HG02642 (cell line): Measurements from ENCODE around the gene CSTF1.

Source experiments
- ATAC-seq: cut with Tn5 transposase; IDR thresholded peaks from one replicate; pipeline ENCODE4 v1.9.1; 2021; ENCODE audit warnings: mild to moderate bottlenecking; ENCODE audit not compliant: unreplicated experiment, poor library complexity

The CSTF1 gene

DNA sequence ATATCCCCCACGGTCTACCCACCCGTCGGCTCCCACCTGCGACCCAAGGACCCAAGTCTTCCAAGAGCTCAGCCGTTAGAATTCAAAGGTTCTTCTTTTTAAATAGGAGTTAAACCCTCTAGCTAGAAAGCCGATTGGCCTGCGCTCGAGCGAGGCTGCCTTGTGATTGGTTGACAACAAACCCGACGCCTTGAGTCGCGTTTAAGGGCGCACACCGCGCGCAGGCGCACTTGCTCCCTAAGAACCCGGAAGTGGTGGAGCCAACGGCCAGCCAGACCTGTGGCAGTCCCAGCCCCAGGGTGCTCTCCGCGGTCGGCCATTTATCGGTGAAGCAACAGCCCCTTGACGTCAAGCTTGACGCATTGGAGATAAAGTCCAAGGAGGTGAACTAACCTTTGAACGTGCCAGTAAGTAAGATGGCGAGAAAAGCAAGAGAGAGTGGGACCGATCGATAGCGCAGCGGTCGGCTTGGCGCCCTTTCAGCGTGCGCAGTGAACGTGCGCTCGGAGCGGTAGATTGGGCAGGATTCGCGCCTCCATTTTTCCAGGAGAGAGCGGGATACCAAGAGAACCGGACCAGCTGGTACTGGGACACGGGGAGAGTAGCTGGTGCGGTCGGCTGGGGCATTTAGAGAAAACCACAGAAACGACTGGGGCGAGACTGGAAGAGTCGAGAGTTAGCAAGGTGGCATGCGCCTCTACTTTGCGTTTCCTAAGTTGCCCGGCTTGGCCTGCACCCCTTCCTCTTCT lies at the start of gene CSTF1, which contains the start of gene AURKA:
CSTF1 (plus strand) TSS at position 514 of the 749 bp plus-strand sequence. CDS start 2,908 bp downstream, outside the sequence.
AURKA (minus strand) TSS at position 84 of the 749 bp plus-strand sequence. CDS start 4,018 bp downstream, outside the sequence.
- peak; percentile 95 for ATAC-seq

DNA sequence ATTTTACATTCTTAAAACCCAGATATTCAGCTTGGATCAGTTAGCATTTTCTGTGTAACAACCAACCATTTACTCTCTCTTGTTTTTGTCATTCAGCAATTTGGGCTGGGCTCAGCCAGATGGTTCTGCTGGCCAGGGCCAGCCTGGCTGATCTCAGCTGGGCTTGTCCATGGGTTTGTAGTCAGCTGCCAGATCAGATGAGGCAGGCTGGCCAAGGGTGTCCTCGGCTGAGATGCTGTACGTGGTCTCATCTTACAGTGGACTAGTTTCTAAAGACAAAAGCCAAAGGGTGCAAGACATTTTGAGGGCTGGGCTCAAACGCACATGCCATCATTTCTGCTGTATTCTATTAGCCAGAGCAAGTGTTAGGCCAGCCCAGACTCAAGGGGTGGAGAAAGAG lies 49.7 kb upstream of the CSTF1 start:
- ATAC-seq: no peak

DNA sequence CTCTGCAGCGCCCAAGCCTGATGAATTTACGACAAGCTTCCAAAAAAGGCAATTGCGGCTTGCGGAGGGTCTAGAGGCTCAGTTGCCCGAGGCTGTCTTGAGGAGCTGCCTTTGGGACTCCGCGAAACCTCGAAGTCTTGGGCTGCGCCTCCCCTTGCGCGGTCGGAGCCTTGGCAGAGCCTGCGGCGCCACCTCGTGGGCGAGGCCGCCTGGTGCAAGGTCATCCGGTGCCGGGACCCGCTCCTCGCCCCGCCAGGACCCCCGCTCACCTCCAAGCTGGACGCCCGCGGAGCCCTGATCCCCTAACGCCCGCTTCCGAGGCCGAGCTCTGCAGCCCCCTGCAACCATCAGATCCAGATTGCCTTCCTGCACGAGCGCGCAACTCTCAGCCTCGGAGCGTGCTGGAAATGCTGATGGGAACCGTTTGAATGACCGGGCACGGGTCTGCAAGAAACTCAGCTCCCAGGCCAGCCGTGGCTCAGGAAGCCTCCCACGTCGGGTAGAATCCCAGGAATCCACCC lies 48.5 kb upstream of the CSTF1 start:
- ATAC-seq: peak; percentile 64

DNA sequence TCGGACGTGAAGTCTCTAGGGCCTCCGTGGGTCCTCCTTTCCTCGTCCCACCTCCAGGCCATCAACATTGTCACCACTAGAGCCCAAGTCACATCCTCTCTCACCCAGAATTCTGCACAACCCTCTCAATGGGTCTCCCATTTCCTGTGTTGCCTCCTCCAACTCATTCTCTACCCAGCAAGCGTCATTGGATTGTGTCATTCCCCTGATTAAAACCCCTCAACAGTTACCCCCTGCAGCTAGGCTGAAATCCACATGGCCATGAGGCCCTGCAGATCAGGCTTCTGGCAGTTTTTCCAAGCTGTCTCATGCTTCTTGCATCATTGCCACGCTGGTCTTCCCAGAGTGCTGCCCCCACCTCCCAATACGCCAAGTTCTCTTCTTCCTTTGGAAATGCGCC lies 46.5 kb upstream of the CSTF1 start:
- ATAC-seq: no peak

DNA sequence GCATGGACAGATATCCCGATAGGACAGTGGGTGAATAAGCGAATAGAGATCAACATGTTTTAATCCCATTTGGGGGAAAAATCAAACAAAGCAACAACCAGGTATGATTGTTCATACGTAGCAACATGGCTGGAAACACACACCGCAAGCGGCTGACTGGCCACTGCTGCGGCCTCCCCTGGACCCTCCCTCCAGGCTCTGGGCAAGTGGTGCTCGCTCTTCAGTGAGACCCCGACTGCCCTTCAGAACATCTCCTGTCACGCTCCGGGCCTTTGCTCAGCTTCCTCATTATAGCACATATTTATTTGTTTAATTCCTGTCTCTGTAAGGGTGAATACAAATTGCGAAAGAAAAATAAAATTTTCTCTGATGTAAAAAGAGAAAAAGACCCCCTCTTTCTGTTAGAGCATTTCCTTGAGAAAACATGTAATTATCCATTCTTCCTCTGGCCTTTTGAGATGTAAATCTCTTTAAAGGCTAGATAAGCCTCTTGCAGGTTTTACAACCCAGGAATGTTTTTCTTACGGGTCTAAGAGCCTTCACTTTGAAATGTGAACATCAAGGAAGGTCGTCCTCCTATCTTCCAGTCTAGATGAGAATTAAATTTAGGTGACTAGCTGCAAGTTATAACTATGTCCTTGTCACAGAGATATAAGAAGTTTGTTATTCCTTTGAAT lies 44.7 kb upstream of the CSTF1 start:
- ATAC-seq: no peak

DNA sequence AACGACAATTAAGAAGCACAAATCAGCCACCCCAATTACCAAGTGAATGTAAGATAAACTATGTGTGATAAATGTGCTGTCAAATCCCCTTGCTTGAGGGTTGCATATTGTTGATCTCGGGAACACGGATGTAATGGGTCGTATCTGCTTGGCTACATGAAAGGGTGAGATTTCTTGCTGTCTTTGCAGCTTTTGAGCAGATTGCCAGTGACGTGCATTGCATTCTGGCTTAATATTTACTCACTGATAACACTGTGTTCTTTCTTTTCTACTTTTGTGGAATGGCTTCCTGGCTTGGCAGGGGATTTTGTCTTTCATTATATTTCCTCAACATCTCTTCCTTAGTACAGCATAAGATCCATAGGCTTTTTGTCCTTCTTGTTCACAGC lies 44.1 kb upstream of the CSTF1 start:
- no peak for ATAC-seq

DNA sequence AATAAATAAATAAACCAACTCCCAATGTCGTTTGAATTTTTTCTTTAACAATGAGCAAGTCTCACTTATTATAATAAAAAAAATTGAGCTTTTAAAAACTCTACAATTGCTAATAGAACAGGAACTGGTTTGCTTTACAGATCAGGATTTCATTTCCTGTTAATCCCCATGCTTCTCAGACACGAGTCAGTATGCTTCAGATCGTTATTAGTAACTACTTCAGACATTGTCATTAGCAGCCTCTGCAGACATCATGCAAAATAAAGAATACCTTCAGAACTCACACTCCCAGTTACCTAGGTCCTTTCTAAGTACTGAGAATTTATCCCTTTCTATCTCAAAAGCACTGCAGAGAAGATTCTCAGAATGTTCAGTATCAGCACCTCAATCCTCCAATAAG lies 43.7 kb upstream of the CSTF1 start:
- ATAC-seq: no peak

DNA sequence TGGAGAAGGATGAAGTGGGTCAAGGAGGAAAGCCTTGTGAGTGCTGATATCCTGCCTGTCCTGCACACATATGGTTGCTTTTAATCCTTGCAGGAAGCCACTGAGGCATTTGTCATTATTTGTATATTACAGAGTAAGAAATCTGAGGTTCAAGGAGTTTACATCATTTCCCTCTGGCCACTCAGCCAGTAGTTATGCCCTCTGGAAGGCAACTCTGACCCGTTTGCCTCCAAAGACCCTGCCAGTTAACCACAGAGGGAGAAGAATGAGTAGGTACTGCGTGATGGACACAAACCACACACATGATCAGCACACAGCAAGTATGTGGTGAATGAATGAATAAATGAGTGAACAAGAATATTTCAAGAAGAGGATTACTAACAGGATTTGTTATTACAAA lies 41.6 kb upstream of the CSTF1 start:
- no peak for ATAC-seq

DNA sequence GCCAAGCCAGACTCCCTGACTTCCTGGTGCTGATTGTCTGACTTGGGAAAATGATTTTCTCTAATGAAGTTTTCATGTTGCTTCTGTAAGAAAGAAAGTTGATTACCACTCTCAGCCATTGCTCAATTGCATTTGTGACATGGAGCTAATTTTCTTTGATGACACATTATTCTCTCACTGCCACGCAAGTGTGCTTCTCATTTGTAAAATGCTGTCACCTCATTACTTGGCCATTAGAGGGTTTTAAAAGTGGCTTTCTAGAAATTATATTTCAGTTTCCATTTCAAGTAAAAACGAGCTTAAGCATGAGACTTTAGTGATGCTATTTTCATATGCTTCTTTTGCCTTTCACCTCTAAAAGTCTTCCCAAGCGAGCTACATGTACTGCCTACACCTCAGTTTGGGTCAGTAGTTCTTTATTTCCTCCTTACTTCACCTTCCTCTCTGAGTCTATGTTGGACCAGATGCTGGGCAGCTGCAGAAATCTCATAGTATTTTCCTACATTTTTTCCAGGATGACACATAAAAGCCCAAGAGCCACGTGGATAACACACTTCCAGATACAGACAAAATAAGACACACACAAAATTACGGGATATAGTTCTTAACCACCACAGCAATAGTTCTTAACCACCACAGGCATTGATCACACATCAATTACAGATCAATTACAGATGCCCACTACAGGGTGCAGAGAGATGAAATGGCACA lies 39.9 kb upstream of the CSTF1 start:
- ATAC-seq: no peak

DNA sequence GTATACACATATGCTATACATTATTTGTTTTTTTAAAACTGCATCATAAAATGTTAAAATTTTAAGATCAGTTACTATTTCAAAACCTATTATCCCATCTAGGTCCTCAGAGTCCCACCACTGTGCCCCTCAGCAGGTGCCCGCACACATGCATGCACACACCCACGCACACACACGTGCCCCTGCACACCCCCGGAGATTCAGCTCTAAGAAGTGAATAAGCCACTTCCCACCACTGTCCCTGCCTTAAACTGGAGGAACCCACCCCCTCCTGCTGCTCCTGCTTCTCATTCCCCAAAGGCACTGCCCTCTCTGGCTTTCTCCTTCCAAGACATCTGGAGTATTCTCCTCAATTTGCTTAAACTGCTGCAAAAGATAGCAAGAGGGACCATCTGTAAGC lies 39.1 kb upstream of the CSTF1 start:
- no peak for ATAC-seq

DNA sequence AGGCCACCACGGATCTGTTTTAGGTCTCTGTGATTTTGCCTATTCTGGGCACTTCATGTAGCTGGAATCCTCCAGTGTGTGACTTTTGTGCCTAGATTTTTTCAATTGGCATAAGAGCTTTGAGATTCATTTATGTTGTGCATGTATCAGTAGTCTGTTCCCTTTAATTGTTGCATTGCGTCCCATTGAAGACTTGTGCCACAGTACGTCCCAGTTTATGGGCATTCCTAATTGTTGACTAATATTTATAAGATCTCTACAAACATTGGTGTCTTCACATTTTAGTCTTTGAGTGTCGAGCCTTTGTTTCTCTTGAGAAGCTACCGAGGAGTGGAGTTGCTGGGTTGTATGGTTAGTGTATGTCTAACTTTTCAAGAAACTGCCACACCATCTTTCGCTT lies 34.4 kb upstream of the CSTF1 start:
- ATAC-seq: no peak

DNA sequence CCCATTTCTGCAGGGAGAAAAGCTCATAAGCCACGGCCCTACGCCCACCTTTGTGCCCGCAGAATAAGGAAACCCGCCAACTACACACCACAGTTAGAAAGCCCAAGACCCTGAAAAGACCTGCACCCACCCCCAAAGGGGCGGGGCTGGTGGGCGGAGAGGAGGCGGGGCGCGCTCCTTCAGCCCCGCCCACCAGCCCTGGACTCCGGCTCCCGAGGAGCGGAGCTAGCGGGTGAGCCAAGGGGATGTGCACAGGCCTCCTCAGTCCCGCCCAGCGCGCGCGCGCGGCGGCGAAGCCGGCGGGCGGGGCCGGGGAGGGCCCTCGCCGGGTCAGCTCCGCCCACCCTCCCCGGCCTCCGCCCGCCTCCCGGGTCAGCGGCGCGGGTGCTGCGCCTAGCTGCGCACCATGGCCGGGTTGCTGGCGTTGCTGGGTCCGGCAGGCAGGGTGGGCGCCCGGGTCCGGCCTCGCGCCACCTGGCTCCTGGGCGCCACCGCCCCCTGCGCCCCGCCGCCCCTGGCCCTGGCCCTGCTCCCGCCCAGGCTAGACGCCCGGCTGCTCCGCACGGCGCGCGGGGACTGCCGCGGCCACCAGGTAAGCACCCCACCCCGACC lies 33.7 kb upstream of the CSTF1 start, which contains the start of gene FAM210B:
FAM210B (plus strand) TSS at position 375 of the 612 bp plus-strand sequence; CDS start at position 407, 32 bp downstream.
- ATAC-seq: peak; percentile 95

DNA sequence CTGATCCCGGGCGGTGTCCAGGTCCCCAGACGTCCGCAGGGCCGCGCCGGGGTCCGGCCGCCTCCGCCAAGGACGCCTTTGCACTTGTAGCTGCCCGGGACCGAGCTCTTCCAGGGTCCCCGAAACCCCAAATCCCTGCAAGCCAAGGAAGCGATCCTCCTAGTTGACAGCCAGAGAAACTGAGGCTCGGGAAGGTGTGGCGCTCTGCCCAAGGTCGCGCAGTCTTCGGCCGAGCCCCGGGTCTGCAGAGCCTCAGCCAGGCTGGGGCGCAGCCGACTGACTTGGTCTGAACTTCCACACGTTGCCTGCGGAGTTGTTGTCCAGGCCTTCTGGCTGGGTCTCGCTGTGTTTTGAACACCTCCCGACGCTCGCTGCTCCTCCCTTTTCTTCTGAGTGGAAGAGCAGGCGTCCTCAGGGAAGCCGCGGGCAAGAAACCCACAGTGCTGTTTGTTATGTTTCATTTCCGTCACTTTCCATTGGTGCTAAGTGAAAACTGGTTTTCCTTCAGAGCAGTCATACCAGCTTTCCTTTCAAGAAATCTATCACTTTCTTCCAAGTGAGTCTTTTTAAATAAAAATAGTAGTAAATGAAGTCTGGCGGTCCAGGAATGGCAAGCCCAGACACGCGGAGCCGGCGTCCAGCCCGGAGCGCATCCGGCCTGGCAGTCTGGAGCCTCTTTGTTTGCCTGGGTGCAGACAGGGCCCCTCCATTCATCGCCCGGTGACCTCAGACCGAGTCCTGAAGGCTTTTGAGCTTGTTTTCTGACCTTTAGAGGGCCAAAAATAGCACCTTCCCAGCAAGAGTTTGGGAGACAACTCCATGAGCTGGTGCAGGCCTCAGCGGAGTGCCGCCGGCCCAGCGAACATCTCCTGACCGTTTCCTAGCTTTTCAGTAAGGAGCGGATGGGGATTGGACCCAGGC lies 33.0 kb upstream of the CSTF1 start:
- peak; percentile 35 for ATAC-seq

DNA sequence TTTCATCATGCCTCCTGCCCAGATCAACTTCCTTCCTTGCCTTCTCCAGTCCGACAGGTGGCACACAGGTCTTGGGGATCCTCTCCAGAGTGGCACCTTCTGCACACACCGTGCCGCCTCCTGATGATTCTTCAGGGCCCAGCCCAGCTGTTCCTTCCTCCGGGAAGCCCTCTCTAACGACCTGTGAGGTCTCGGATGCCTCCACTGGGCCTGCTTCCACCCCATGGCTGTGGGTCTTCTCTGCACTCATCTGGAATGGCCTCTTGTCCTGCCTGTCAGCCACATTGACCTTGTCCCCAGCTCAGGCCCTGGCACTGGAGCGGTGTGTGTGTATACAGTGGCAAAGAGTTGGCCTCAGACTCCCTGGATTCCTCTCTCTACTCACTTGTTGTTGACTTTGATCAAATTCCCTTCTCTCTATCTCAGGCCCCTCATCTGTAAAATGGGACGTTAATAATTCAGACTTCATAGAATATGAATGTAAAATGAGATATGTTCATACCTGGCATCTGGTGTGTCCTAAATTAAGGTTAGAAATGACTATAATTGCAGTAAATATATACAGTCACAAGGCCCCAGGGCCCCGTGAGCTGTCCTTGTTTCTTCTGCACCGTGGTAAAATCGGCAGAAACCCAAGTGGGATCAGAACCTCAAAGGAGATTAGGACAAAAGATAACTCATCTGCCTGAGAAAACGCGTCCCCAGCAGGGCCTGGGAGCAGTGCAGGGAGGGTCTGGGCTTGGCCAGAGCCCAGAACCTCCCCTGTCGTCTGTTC lies 32.1 kb upstream of the CSTF1 start:
- ATAC-seq: no peak

DNA sequence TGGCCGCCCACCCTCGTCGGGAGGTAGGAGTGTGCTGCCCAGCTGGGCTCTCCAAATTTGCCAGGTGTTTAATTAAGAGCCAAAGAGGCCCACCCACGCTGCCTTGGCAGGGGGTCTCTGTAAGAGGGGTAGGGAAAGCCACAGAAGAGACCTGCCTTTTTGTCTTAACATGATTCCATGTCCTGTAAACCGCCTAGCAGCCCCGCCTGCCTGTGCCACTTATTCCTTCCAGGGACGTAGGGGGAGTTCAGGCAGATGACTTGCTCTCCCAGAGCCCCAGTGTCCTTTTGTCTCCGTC lies 31.6 kb upstream of the CSTF1 start:
- no peak for ATAC-seq

DNA sequence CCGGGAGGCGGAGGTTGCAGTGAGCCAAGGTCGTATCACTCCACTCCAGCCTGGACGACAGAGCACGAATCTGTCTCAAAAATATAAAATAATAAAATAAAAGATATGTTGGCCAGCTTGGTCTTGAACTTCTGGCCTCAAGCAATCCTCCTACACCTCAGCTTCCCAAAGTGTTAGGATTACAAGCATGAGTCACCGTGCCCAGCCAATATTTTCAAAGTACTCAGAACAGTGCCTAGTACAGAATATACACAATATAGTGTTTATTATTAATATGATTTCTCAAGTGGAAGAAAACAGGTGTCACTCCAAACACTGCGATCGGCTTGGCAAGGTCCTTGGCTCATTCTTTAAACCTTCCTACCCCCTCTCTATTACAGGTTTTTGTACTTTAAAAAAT lies 30.5 kb upstream of the CSTF1 start:
- no peak for ATAC-seq

DNA sequence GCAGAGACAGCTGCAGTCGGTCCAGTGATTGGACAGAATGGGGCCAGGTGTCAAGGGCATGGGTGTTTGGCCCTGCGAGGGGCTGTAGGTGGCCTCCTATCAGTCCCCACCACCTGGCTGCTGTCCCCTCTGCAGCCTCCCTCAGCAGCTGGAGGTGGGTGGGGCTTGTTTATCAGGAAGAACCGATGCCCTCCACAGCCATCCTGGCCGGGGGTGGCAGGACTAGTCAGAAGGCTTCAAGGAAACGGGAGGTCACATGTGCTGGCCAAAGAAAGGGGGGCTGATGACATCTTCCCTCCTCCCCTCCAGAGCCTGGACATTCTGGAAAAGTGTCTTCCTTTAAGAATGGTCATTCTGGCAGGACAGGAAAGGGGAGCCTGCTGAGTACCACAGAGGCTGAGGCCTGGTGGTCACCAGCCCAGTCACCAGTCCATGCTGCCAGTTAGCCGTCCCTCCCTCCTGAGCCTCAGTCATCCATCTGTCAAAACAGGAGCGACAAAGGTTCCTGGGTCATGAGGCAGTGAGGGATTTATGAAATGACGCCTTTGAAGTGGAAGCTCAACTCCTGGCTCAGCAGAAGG lies 29.5 kb upstream of the CSTF1 start:
- no peak for ATAC-seq

DNA sequence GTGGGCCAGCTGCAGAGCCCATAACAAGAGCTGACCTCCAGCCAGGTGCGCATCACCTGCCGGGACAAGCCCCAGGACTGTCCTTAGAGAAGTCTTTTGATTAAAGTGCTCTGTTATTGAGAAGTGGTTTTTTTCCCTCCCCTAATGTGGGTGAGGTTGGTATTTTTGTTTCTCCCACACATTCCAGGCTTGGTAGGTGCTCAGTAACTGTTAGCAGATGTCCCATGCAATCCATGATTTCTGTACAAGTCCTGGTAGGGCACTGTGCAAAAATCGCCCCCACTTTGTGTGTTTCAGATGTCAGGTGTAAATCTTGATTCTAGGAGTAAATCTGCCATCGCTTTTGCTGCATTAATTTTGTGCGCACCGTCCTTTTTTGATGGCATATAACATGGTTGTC lies 29.0 kb upstream of the CSTF1 start:
- no peak for ATAC-seq
